ENCODE data around the gene KISS1.

KISS1 gene

DNA sequence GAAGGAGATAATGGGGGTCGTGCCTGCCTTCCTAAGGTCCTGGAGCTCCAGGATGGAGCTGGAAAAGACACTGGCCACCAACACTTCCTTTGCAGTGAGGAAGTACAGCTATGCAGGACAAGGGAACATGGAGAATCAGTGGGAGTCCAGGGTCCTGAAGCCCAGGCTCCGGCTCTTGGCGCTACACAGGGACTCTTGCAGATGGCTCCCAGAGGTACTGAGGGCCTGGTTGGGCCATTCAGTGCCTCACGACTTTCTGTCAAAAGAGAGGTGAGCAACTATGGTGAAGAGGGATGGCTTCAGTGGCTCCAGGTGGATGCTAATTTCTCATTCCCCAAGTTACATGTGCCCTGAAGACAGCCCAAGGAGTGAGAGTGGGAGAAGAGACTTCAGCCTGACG, 42.6 kb downstream of the KISS1 start:
- no peak for DNase-seq

DNA sequence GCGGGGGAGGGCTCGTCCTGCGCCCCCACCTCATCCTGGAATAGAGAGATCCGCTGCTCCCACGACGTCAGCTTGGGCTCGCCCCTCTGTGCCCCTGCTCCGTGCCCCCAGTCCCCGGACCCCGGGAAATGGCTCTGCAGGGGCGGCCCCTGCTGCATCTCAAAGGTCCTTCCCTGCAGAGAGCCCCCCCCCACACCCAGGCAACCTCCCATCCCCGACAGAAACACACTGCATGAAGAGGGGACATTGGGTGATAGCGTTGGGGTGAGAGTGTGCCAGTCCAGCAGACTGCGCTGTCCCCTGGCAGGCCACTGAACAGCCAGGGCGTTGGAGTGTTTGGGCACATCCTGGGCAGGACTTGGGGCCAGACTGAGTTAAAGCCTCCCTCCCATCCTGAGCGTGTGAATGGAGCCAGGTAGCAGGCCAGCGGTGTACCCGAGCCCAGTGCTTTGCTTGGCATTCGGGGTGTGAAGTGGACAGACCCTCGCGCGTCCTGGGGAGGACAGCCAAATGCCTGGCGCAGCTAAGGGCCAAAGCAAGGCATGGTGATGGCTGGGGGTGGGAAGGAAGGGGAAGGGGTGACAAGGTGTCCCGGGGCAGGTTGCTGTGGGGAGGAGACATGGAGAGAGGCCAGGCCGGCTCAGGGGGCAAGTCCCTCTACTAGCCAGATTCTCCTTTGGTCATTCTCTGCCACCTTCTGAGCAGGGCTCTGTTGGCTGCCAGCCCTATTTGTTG, 43.8 kb downstream of the KISS1 start:
- DNase-seq: no peak

DNA sequence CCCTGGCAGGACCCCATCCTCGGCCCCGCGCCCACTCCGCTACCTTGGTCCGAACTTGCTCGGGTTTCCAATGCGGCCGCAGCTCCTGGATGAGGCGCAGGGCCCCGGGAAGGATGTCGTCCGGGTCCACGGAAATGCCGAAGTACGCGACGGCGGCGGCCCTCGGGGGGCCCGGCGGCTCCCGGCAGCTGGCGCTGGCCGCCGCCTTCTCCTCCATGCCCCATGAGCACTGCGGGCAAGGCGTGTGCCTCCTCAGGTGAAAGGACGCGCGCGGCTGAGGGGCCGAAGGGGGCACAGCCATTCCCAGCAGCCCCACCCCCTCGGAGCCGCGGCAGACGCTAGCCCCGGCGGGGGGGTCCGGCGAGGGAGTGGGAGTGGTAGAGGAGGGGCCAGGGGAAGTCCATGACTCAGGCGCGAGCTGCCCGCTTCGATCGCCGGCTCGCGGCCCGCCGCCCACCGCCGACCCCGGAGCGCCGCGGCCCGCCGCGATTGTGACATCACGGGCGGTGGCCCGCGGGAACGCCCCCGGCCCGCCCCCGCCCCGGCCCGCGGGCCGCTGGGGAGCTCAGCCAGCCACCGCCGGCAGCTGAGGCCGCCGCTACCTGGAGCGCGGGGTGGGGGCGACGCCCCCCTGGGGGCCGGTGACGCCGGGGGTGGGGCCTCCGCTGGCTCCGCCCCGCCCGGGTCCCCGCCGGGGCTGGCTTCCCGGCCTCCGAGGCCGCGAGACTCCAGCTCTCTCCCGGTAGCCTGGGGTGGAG, 44.6 kb downstream of the KISS1 start, which contains the start of gene ETNK2:
Gene ETNK2, minus strand, starts transcription at position 493 of the 758 bp plus-strand sequence. Its CDS starts 192 bp downstream, at position 301.
- DNase-seq: peak; percentile 36

DNA sequence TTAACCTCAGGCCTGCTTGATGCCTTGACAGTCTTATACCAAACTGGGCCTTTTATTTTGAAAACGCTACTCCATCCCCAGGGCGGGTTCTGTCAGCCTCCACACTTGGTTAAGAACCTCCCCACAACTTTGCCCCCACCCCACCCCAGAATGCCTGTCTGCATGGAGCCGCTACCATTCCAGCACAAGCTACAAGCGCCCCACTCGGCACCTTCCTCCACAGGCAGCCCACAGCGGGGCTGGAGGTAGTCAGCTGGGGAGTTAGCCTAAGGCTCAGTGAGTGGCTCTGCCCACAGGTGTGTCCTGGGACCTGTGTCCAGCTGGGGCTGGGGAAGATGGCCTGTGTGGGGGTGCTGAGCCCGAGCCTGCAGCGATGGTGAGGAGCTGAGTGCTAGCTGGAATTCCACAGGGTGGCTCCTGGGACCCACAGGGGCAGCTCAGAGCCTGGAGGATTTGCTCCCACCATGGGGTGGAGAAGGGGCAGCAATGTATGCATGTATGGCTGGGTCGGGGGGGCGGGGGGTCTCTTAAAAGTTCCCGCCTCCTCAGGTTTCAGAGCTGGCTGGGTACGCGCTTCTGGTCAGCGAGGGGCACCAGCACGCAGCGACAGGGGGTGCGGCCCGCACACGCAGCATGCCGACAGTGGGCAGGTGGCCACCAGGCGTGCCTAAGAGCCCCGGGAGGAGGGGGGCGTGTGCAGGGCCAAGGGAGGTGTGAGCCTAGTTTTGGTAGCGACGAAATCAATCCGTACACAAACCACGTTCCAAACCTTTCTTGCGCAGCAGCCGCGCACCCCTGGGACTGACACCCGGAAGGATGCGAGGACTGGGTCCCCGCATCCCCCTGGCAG, 45.4 kb downstream of the KISS1 start:
- DNase-seq: no peak

DNA sequence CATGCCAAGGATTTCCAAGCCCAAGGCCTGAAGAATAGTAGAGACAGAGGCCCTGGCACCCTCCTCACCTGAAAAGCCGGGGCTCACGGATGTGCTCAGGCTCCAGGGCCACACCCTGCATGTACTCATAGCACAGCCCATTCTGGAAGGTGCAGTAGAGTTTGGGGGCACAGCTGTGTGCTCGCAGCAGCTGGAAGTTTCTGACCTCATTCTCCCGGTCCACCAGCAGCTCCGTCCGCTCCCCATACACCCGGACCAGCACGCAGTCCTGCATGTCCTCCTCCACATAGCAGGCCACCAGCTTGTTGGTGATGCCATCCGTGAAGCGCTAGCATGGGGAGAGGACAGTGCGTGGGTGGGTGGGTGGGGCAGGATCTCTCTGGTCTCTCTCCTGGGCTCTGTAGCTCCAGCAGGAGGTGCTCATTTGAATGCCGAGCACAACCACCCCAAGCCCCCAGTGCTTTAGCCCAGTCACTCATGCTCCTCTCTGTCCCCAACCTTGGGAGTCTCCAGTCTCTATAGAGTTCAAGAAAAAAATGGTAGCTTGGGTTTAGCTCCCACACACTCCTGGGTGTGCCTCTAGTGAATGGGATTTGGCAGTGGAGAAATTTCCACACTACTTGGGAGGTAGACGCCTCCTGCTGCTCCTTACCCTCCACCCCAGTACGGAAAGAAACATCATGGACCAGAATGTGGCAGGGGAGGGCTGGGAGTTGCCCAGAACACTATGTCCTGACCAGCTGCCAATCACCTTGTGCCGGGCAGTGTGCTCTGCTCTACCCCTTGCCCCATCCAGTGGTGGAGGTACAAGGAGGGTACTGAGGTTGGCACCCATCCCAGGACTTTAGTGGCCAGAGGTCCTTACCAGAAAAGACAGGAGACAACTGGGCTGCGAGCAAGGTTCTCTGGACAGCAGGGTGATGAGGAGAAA, 46.4 kb downstream of the KISS1 start:
- no peak for DNase-seq

DNA sequence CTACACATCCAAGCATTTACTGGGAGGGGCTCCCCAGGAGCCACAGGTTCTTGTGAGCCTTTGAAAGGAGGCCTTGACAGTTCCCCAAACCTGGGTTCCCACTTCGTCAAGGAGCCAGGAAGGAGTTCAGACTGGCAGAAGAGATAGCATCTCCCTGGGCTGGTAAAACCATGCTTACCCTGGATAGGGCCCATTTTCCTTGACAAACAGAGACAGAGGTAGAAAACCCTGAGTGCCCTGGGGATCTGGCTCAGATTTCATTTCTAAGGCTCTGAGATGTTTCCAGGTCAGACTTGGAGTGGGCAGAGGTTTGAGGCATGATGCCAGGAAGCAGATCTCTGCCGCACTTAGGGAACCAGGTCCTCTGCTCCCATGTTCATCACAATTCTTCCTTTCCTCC, 47.2 kb downstream of the KISS1 start:
- no peak for DNase-seq

DNA sequence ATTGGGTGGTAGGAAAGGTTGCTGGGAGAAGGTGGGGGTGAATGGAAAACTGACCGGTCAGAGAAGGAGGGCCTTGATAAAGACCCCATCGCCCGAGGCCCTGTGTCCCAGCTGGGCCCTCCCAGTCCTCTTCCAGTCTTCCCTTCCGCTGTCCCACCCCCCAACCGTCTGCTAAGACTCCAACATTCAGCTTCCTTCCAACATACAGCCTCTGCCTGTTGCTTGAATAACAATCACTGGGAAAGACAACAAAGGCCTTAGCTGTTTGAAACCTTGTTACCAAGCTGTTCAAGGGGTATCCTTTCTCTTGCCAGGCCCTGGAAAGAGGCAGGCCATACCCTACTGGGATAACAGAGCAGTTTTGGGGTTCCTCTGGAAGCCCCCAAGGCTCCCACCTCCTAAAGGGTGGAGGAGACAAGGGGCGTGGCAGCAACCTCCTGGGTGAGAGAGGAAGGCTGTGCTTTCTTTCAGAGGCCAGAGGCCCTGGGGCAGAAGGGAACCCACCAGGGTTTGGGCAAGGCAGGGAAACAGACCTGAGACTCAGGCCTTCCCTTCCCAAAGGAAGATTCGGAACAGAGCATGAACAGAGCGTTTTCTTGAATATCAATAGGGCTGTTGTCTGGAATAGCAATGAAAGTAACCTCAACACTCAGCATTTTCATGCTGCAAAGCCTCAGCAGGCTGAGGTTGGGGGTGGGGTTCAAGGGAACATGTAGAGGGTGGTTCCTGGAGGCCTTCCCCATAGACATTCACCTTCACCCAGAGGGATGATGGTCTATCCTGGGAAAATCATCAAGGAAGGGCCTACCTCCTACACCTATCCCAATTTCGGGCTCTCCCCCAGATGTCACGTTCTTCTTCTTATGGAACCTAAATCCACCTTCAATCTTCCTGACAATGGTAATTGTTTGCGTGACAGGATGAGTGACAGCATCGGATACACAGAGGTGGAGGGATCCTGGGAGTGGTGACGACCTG, 48.6 kb downstream of the KISS1 start:
- DNase-seq: no peak

DNA sequence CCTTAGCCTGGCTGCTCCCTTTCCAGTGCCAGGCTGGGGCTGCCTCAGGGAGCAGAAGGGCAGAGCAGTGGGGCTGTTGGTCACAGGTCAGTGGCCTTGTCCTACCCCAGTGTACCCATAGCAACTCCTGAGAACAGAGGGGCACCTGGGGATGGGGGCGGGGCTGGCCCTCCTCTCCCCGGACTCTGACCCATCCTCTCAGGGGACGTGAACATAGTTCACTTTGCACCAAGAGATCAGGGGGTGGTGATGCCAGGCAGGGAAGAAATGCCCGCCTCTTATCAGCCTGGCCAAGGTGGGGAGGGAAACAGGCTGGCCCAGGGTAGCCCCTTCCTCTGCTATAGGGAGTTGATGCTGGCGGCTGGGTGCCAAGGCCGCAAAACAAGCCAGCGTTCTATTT, 49.3 kb downstream of the KISS1 start:
- DNase-seq: no peak

DNA sequence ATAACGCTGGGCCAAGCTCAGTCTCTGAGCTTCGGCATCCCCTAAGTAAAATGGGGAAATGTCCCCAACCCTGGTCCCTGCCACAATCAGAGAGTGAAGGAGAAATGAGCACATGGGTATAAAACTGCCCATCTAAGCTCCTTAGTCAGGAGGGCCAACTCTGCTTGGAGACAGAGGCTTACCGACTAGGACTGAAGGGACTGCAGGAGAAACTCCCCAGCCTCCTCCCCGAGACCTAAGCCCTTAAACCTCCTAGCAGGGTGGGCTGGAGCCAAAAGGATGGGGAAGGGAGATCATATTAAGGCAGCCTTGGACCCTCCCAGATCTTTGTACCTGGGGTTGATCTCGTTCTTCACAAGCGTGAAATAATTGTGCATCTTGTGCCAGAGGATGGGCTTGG, 50.0 kb downstream of the KISS1 start:
- DNase-seq: no peak

DNA sequence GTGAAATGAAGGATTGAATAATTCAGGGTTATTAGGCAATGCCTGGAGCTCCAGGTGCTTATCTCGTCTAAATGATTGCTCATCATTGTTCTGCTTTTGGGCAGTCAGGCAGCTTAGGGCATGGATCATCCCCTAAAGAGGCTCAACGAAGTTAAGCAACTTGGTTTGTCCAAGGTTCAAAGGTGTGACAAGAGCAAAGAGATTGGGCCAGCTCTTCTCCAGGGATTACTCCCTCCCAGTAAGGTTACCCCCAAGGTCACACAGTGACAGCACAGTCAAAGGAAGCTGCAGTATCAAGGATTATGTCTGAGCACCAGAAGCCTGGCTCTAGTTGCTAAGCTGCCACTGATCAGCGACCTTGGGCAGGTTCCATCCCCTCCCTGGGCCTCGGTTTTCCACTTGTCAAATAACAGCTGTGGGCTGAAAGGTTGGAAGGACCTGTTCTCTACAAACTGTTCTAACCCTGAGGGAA, 51.2 kb downstream of the KISS1 start:
- DNase-seq: no peak

DNA sequence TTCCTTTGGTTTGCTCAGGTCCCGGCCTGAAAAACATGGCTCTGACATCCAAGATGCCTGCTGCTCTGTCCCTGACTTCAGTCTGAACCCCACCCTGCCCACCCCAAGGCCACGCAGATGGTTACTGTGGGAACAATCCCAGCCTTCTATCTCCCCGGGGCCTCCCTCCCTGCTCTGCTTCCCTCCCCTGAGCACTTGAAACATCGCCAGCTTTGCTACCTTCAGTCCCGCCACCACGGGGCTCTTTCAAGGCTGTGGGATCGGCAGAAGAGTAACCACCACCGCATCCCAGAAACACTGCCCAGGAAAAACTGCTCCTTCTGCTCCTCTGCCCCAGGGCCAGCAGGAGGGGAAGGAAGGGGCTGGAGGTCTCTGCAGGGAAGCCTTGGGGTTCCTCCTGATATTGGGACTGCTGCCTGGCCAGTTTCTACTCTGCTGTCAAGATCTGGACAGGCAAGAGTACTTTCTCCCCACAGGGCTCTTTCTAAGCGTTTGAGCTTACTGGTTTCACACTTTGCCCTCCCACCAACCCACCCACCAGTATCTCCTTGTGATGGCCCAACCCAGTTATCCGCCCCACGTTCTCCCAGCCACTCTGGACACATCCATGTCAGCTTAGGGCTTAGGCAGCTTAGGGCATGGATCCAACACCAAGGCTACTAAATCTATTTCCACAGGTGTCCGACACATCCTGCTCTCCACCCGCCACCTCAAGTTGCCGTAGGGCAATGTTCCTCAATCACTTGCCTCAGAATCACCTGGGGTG, 52.8 kb downstream of the KISS1 start:
- DNase-seq: no peak

DNA sequence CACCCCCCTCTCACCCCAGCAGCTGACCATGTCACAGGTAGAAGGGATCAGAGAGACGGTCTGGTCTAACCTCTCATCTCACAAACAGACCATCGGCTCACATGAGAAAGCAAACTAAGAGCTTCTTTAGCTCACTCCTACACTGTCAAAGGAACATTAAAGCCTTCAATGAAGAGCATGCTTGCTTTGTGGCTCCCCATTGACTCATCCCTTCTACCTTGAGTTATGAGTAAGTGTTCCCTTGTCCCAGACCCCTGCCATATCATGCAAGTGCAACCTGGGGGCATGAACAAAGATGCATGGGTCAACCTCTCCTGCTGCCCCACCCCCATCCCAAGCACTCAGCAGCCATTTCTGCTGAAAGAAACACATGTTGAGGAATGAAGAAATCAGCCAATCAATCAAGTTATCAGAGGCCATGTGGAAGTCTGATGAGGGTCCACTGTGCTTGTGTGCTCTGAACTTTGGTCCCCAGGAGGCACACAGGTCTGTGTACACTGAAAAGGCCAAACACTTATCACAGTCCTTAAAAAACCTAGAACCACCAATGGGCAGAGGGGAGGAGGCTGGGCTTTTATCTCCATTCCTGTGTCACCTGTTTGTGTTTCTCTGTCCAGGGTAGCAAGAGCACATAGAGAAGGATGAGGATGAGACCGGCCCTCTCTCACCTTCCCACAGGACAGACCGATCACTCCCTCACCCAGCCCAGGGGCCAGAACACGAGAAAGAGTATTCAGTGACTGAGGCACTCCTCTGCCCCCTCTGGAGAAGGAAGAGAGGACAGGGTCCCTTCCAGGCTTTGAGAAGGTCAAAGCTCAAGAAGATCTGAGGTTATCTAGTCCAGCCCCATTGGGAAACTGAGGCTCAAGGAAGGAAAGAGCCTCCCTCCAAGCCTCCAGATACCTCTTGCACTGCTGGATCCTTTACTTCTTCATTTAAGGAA, 54.0 kb downstream of the KISS1 start:
- no peak for DNase-seq

DNA sequence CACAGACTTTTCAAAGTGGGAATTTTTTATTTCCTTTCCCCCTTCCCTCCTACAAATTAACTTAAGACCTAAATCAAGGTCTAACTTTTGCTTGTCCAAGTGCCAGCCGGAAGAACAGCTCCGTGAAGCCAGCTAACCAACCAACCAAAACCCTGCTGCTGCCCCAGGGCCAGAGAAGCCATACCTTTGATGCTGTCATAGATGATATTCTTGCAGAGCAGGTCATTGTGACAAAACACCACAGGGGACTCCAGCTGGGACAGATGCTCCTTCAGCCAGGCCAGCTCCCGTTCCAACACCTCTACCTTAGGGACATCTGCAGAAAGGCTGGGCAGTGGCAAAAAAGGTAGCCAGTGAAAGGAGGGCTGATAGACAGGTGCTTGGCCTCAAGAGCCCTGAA, 55.2 kb downstream of the KISS1 start:
- no peak for DNase-seq
